Endodermal cell (in vitro differentiated cells): Measurements from ENCODE around the gene THADA. TPM values are rescaled to one million over a fixed set of nuclear protein-coding genes. Genes with fewer than 3 reads are reported as not detected.
A peak's percentile ranks its signal among the peaks of the same experiment; 100 is the strongest.

Experiments
- DNase-seq: peaks from one replicate; pipeline ENCODE4 v3.0.0-alpha.2; 2017
- H3K27ac ChIP-seq: 2 replicates; pipeline ENCODE4 v1.5.1; 2013; ENCODE audit warnings: mild to moderate bottlenecking, low read depth, low read length, moderate library complexity
- H3K27me3 ChIP-seq: 2 replicates; pipeline ENCODE4 v1.6.1; 2013; ENCODE audit warnings: mild to moderate bottlenecking, low read length, moderate library complexity; ENCODE audit not compliant: insufficient read depth, control insufficient read depth, poor library complexity, severe bottlenecking
- H3K36me3 ChIP-seq: 2 replicates; pipeline ENCODE4 v1.7.0; 2013; ENCODE audit warnings: mild to moderate bottlenecking, low read length, moderate library complexity; ENCODE audit not compliant: control insufficient read depth, insufficient read depth
- H3K4me1 ChIP-seq: one replicate; pipeline ENCODE4 v1.7.0; 2013; ENCODE audit warnings: low read length; ENCODE audit not compliant: control insufficient read depth, insufficient read depth
- H3K4me3 ChIP-seq: 2 replicates; pipeline ENCODE4 v1.5.1; 2013; ENCODE audit warnings: mild to moderate bottlenecking, low read length, moderate library complexity
- H3K9ac ChIP-seq: 2 replicates; pipeline ENCODE4 v1.6.1; 2013; ENCODE audit warnings: mild to moderate bottlenecking, low read length, moderate library complexity; ENCODE audit not compliant: poor library complexity, severe bottlenecking; ENCODE audit errors: extremely low read depth
- H3K9me3 ChIP-seq: 2 replicates; pipeline ENCODE4 v1.6.1; 2013; ENCODE audit warnings: mild to moderate bottlenecking, low read length, moderate library complexity; ENCODE audit not compliant: control insufficient read depth
- H3K27ac Mint-ChIP-seq: 2 replicates; pipeline ENCODE4 v1.8.0; 2020; ENCODE audit warnings: mixed read lengths
- H3K27me3 Mint-ChIP-seq: 2 replicates; pipeline ENCODE4 v1.8.0; 2021; ENCODE audit warnings: mild to moderate bottlenecking, mixed read lengths; ENCODE audit not compliant: insufficient read depth
- H3K36me3 Mint-ChIP-seq: 2 replicates; pipeline ENCODE4 v1.8.0; 2020; ENCODE audit warnings: low read depth, mixed read lengths
- H3K4me1 Mint-ChIP-seq: 2 replicates; pipeline ENCODE4 v1.8.0; 2020; ENCODE audit warnings: mixed read lengths
- H3K4me3 Mint-ChIP-seq: 2 replicates; pipeline ENCODE4 v1.8.0; 2020; ENCODE audit warnings: mild to moderate bottlenecking, moderate library complexity, mixed read lengths
- H3K9me3 Mint-ChIP-seq: 2 replicates; pipeline ENCODE4 v1.8.0; 2020; ENCODE audit warnings: mild to moderate bottlenecking, mixed read lengths
- WGBS, 2 experiments: methylation state at CpG; one replicate each; pipeline versions ENCODE4 v1.1.5 to v1.1.7; 2013; ENCODE audit warnings: missing lambda C conversion rate in 2 of 2, mixed read lengths in 1 of 2; ENCODE audit not compliant: insufficient coverage in 1 of 2, insufficient read length in 1 of 2; 5-methylcytosine and 5-hydroxymethylcytosine counted together
- total RNA-seq, 2 donors: library from RNA; stranded (reverse); fragmentation: NEBNext Ultra II Directional in 1 of 2; extraction: Animal tissue kit (Norgen Biotek cat#: 25700) in 1 of 2; gene quantifications; 2 replicates in 1 of 2; 3 replicates in 1 of 2; pipeline ENCODE4 v1.2.1, GENCODE V29; 2021
- TF ChIP-seq, protein P1 (sequence below): fragments of 200-600 bp; sonication (generic); conservative IDR thresholded peaks from 2 replicates; pipeline ENCODE4 v1.5.0; 2021; ENCODE audit warnings: antibody characterized with exemption, mild to moderate bottlenecking

THADA gene
- total RNA-seq, 2 donors from 2014 or later: 32.8 to 35.0 TPM

DNA sequence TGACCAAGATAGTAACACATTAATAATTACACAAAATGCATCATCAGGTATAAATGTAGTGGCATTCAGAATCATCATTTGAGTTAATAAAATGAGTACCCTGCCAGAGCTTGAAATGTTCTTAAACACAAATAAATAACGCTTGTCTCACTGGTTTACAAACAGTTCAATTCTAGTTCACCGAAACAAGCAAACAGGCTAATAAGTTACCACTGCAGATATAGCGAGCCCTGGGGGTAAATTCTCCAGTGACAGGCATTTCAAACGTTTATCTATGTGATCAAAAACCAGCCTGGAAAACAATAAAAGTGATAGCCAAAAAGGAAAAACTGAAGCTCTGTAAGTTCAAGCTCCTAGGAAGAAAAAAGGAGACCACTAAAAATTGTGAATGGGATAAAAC lies 152.6 kb downstream of the THADA start:
- peak overlapping the region; percentile 29 for H3K4me3 ChIP-seq
- 70 to 72% methylated on average over 4 of the region's 4 CpGs for WGBS, 2 experiments
- peaks cover 1% of the 10 kb centered on the region for H3K36me3 Mint-ChIP-seq
- peaks cover 26% of the 10 kb centered on the region for H3K4me1 ChIP-seq
- H3K4me3 Mint-ChIP-seq: no peak overlapping the region
- no peaks in the 10 kb centered on the region for H3K27me3 Mint-ChIP-seq
- peaks cover 76% of the 10 kb centered on the region for H3K4me1 Mint-ChIP-seq
- TF ChIP-seq, protein P1, sequence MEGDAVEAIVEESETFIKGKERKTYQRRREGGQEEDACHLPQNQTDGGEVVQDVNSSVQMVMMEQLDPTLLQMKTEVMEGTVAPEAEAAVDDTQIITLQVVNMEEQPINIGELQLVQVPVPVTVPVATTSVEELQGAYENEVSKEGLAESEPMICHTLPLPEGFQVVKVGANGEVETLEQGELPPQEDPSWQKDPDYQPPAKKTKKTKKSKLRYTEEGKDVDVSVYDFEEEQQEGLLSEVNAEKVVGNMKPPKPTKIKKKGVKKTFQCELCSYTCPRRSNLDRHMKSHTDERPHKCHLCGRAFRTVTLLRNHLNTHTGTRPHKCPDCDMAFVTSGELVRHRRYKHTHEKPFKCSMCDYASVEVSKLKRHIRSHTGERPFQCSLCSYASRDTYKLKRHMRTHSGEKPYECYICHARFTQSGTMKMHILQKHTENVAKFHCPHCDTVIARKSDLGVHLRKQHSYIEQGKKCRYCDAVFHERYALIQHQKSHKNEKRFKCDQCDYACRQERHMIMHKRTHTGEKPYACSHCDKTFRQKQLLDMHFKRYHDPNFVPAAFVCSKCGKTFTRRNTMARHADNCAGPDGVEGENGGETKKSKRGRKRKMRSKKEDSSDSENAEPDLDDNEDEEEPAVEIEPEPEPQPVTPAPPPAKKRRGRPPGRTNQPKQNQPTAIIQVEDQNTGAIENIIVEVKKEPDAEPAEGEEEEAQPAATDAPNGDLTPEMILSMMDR: no peak
- no peaks in the 10 kb centered on the region for H3K9me3 Mint-ChIP-seq
- peak overlapping the region; percentile 63 for H3K27ac Mint-ChIP-seq
- no peak overlapping the region for H3K9ac ChIP-seq
- DNase-seq: no peak
- no peaks in the 10 kb centered on the region for H3K27me3 ChIP-seq
- no peak overlapping the region for H3K27ac ChIP-seq
- H3K36me3 ChIP-seq: no peaks in the 10 kb centered on the region
- H3K9me3 ChIP-seq: no peaks in the 10 kb centered on the region

DNA sequence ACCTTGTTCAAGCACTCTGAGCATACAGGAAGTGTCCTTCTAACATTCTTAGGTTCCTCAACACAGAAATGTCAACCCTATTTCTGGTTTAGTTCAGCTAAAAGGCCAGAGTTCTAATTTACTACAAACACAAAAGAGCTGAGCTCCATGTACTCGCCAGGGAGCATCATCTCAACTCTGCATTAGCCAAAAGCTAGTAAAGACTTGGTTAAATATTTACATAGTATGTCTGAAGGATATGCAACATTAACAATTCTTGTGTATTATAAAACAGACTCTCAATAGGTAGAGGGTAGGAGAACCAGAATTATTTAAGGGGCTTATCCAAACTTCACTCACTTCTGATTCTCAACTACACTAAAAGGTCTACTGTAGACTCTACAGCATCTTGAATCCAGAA lies 154.6 kb downstream of the THADA start:
- Mint-ChIP-seq H3K4me1 (peaks cover 68% of the 10 kb centered on the region), H3K9me3 (no peaks in the 10 kb centered on the region)
- WGBS, 2 experiments: 100% methylated on average over 1 of the region's 1 CpG; no CpG with 5 or more reads in 1 of the 2 experiments

GRCh38 chr2:43438858-43439655 lies 156.8 kb downstream of the THADA start:
- peaks cover 1% of the 10 kb centered on the region for H3K36me3 Mint-ChIP-seq

More for the DNA sequence above, 154.6 kb downstream of the THADA start:
- Mint-ChIP-seq H3K36me3 (peaks cover 1% of the 10 kb centered on the region), H3K27me3 (no peaks in the 10 kb centered on the region), H3K27ac (no peak overlapping the region), H3K4me3 (no peak overlapping the region)
- Histone ChIP-seq H3K4me3 (peak overlapping the region; percentile 33), H3K36me3 (no peaks in the 10 kb centered on the region), H3K27me3 (no peaks in the 10 kb centered on the region), H3K9ac (no peak overlapping the region), H3K27ac (no peak overlapping the region), H3K4me1 (peaks cover 27% of the 10 kb centered on the region), H3K9me3 (no peaks in the 10 kb centered on the region)
- TF ChIP-seq, protein P1: no peak
- DNase-seq: no peak

More at GRCh38 chr2:43438858-43439655, 156.8 kb downstream of the THADA start:
- Mint-ChIP-seq H3K4me1 (peaks cover 57% of the 10 kb centered on the region), H3K27ac (no peak overlapping the region), H3K27me3 (no peaks in the 10 kb centered on the region), H3K4me3 (no peak overlapping the region), H3K9me3 (no peaks in the 10 kb centered on the region)
- DNase-seq: no peak
- peaks cover 26% of the 10 kb centered on the region for H3K4me1 ChIP-seq
- no peak overlapping the region for H3K27ac ChIP-seq
- no peak overlapping the region for H3K9ac ChIP-seq
- H3K36me3 ChIP-seq: no peaks in the 10 kb centered on the region
- WGBS, 2 experiments: 94% methylated on average over 3 to 7 of the region's 7 CpGs
- H3K27me3 ChIP-seq: no peaks in the 10 kb centered on the region
- no peak overlapping the region for H3K4me3 ChIP-seq
- H3K9me3 ChIP-seq: no peaks in the 10 kb centered on the region
- TF ChIP-seq, protein P1: no peak
